Testis (tissue), 5 donors: ENCODE measurements around the gene PI16. TPM values are rescaled to one million over a fixed set of nuclear protein-coding genes. Genes with fewer than 3 reads are reported as not detected.

Experiments used
- DNase-seq: peaks from one replicate; pipeline ENCODE4 v3.0.0-alpha.2; 2019
- H3K27ac ChIP-seq, 2 donors: fragments of 200-600 bp; sonication (generic); one replicate each; pipeline ENCODE4 v1.5.1; 2019
- H3K27me3 ChIP-seq: fragments of 200-600 bp; sonication (generic); one replicate; pipeline ENCODE4 v1.5.1; 2019
- H3K36me3 ChIP-seq: fragments of 200-600 bp; sonication (generic); one replicate; pipeline ENCODE4 v1.5.1; 2017; ENCODE audit warnings: low read depth; ENCODE audit errors: missing control alignments
- H3K4me1 ChIP-seq: fragments of 200-600 bp; sonication (generic); one replicate; pipeline ENCODE4 v1.5.1; 2019
- H3K4me3 ChIP-seq, 2 donors: fragments of 200-600 bp; sonication (generic); one replicate each; pipeline ENCODE4 v1.5.1; 2017 to 2019
- H3K9me3 ChIP-seq: fragments of 200-600 bp; sonication (generic); one replicate; pipeline ENCODE4 v1.5.1; 2017
- CTCF ChIP-seq, 3 experiments: fragments of 450-650 bp in 2 of 3; fragments of 200-600 bp in 1 of 3; sonication (generic) in 1 of 3; IDR thresholded peaks; one replicate each; pipeline ENCODE4 v1.5.1; 2016 to 2019; ENCODE audit warnings: antibody characterized with exemption in 3 of 3, mild to moderate bottlenecking in 2 of 3, moderate library complexity in 1 of 3
- POLR2A ChIP-seq: fragments of 450-650 bp; IDR thresholded peaks from one replicate; pipeline ENCODE4 v1.6.1; 2017; ENCODE audit warnings: antibody characterized with exemption, mild to moderate bottlenecking, moderate library complexity
- WGBS, 2 donors: methylation state at CpG; one replicate each; pipeline ENCODE4 v1.1.5; 2018; 5-methylcytosine and 5-hydroxymethylcytosine counted together
- intact Hi-C: fragments of 100-400 bp; cut with DNase I; formaldehyde crosslinking; loops from one replicate; pipeline ENCODE4 v1.15.1; 2023; ENCODE audit warnings: low total_unique reads
- long read RNA-seq, 2 donors: transcript quantifications; one replicate each; lab custom pipeline, GENCODE V29; 2026
- polyA plus RNA-seq: library from polyadenylated mRNA; stranded (reverse); fragments of 350-450 nt; fragmentation: Illumina TruSeq; extraction: RNeasy Lipid Tissue Mini Kit (QIAGEN cat#74804); gene quantifications from one replicate; pipeline ENCODE4 v1.2.3, GENCODE V29; 2014; ENCODE audit warnings: low read depth, low replicate concordance; ENCODE audit not compliant: insufficient read depth
- total RNA-seq, 2 donors: library from RNA; depleted of rRNA; stranded (reverse); fragments of >200 nt; gene quantifications; one replicate each; pipeline ENCODE4 v1.2.3, GENCODE V29; 2016

Gene PI16
- total RNA-seq (10 to 100 TPM in 1 of 2 donors, 1 to 10 TPM in 1; 9.8 to 24.7 TPM), polyA plus RNA-seq (79.3 TPM)
- long read RNA-seq, donor 1, partial matches to known transcripts: 69 of 208 reads
- long read RNA-seq, donor 1, other reads (novel, unspliced or antisense): 139 of 208 reads
- long read RNA-seq, donor 2: 0 reads

DNA sequence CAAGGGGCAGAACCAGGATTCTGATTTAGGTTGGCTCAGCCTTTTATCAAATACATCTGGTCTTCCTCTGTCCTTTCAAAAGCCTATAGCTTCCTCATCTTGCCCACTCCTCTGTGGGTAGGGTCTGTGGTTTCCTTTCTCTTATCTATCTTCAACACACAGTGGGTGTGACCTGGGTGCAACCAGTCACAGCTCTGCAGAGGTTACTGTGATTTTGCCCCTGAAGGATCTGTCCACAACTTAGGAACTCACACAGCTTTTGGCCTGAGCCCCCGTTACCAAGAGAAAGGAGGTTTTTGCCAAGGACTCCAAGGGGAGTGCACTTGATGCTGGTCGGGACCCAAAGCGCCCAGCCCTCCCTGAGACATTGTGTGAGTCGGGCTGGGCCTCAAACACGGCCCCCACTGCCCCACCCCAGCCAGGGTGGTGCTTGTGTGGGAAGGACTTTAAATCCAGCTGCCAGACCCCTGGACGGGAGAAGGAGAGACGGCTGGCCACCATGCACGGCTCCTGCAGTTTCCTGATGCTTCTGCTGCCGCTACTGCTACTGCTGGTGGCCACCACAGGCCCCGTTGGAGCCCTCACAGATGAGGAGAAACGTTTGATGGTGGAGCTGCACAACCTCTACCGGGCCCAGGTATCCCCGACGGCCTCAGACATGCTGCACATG, at the start of gene PI16:
Gene PI16 (plus strand): TSS at position 477 of the 670 bp plus-strand sequence. CDS start 23 bp downstream, at position 500.
- WGBS, 2 donors: 59 to 72% methylated on average over 14 of the region's 14 CpGs
- DNase-seq: no peak
- no peak for TF ChIP-seq POLR2A
- TF ChIP-seq CTCF (IDR thresholded peaks at IDR 0.05): no peak
- intact Hi-C loops: no loop called here
- H3K9me3 ChIP-seq: no peaks in the 10 kb centered on the region
- no peaks in the 10 kb centered on the region for H3K36me3 ChIP-seq
- no peak within 1 kb of the TSS for H3K4me3 ChIP-seq
- H3K4me1 ChIP-seq: peaks cover 5% of the 10 kb centered on the region
- H3K27ac ChIP-seq: no peak within 1 kb of the TSS
- H3K27me3 ChIP-seq: no peaks in the 10 kb centered on the region

DNA sequence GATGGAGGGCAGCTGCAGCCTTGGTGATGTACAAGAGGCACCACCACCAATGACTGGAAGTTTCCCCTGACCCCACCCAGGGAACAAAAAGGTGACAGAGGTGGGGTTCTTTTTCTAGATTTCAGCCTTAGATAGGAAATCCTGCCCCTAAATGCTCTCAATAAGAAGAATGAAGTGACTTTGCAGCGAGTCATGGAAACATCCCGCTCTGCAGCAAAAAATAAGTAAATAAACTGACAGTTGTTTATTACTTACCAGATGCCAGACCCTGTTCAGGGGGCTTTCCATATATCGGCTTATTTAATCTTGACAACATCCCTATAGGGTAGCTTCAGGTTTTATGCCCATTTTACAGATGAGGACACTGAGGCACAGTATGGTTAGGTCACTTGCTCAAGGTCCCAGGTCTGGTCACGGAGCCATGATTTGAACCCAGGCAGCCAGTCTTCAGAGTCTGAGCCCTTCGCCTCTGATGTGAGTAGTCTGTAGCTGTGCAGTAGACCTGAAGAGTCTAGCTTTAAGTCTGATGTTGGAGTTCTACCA, 49.6 kb upstream of the PI16 start:
- WGBS, 2 donors: 96 to 98% methylated on average over 5 of the region's 5 CpGs
- intact Hi-C loops: no loop called here
- no peak for DNase-seq
- Histone ChIP-seq H3K4me1 (peaks cover 11% of the 10 kb centered on the region), H3K36me3 (no peaks in the 10 kb centered on the region), H3K9me3 (no peaks in the 10 kb centered on the region), H3K27me3 (no peaks in the 10 kb centered on the region), H3K27ac (no peak overlapping the region), H3K4me3 (no peak overlapping the region)
- no peak for TF ChIP-seq POLR2A
- TF ChIP-seq CTCF (IDR thresholded peaks at IDR 0.05): no peak

GRCh38 chr6:36906539-36907325, 47.8 kb upstream of the PI16 start:
- no peaks in the 10 kb centered on the region for H3K36me3 ChIP-seq

GRCh38 chr6:36907781-36908180, 46.8 kb upstream of the PI16 start:
- TF ChIP-seq POLR2A: no peak
- TF ChIP-seq CTCF (IDR thresholded peaks at IDR 0.05): no peak
- H3K4me3 ChIP-seq: no peak overlapping the region
- H3K27me3 ChIP-seq: no peaks in the 10 kb centered on the region
- H3K36me3 ChIP-seq: no peaks in the 10 kb centered on the region
- intact Hi-C loops: no loop called here
- DNase-seq: peak; percentile 73
- H3K4me1 ChIP-seq: peaks cover 11% of the 10 kb centered on the region
- no peaks in the 10 kb centered on the region for H3K9me3 ChIP-seq
- peak overlapping the region; percentile 41 to 58 for H3K27ac ChIP-seq
- 39 to 58% methylated on average over 5 of the region's 5 CpGs for WGBS, 2 donors

More at GRCh38 chr6:36906539-36907325, 47.8 kb upstream of the PI16 start:
- Histone ChIP-seq H3K4me3 (no peak overlapping the region), H3K9me3 (no peaks in the 10 kb centered on the region), H3K4me1 (peaks cover 11% of the 10 kb centered on the region), H3K27ac (no peak overlapping the region), H3K27me3 (no peaks in the 10 kb centered on the region)
- intact Hi-C loops: no loop called here
- TF ChIP-seq POLR2A: no peak
- no peak for TF ChIP-seq CTCF (IDR thresholded peaks at IDR 0.05)
- WGBS, 2 donors: 22 to 28% methylated on average over 2 of the region's 2 CpGs
- no peak for DNase-seq
